Right lobe of liver (tissue), 4 donors: ENCODE data around the gene PRKAG3.

Experiments
- CTCF ChIP-seq, 4 donors: fragments of 200-600 bp in 3 of 4; fragments of 450-650 bp in 1 of 4; IDR thresholded peaks; one replicate each; pipeline versions ENCODE4 v1.5.1 to v1.8.0; 2016 to 2022; ENCODE audit warnings: antibody characterized with exemption in 4 of 4, mild to moderate bottlenecking in 2 of 4
- POLR2A ChIP-seq: fragments of 450-650 bp; IDR thresholded peaks from one replicate; pipeline ENCODE4 v1.6.1; 2017; ENCODE audit warnings: antibody characterized with exemption, mild to moderate bottlenecking
- donor health status: DM: no; HTN: no; CAD: no.
- donor health status: DM: no; HTN: no; CAD: no.
- donor health status: DM: no; HTN: yes; CAD: no.

- no peak for TF ChIP-seq CTCF (IDR thresholded peaks at IDR 0.05)
- TF ChIP-seq POLR2A, result no peak
These were observed 19.3 kb downstream of the PRKAG3 start for GRCh38 chr2:218812096-218812815.
